Measurements from ENCODE around the gene ANKRD45.

The ANKRD45 gene, protein sequence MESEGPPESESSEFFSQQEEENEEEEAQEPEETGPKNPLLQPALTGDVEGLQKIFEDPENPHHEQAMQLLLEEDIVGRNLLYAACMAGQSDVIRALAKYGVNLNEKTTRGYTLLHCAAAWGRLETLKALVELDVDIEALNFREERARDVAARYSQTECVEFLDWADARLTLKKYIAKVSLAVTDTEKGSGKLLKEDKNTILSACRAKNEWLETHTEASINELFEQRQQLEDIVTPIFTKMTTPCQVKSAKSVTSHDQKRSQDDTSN

GRCh38 chr1:173669491-173669941, at the start of gene ANKRD45:
ANKRD45 (minus strand) TSS chr1:173669851; CDS start chr1:173659418, 10,433 bp downstream.
- TF ChIP-seq, protein P1, sequence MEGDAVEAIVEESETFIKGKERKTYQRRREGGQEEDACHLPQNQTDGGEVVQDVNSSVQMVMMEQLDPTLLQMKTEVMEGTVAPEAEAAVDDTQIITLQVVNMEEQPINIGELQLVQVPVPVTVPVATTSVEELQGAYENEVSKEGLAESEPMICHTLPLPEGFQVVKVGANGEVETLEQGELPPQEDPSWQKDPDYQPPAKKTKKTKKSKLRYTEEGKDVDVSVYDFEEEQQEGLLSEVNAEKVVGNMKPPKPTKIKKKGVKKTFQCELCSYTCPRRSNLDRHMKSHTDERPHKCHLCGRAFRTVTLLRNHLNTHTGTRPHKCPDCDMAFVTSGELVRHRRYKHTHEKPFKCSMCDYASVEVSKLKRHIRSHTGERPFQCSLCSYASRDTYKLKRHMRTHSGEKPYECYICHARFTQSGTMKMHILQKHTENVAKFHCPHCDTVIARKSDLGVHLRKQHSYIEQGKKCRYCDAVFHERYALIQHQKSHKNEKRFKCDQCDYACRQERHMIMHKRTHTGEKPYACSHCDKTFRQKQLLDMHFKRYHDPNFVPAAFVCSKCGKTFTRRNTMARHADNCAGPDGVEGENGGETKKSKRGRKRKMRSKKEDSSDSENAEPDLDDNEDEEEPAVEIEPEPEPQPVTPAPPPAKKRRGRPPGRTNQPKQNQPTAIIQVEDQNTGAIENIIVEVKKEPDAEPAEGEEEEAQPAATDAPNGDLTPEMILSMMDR (IDR thresholded peaks at IDR 0.05; ENCODE audit: borderline replicate concordance, control extremely low read depth, extremely low read depth, insufficient read depth, missing control alignments), result no peak
- DNase-seq (ENCODE audit: low spot score), result peak; percentile 33
- in situ Hi-C loops (cut with MboI; ENCODE audit: low sequenced_read_pairs, unreplicated experiment), result no loop called here

- TF ChIP-seq, protein P1 (IDR thresholded peaks at IDR 0.05; ENCODE audit: borderline replicate concordance, control extremely low read depth, extremely low read depth, insufficient read depth, missing control alignments), result no peak
- in situ Hi-C loops (cut with MboI; ENCODE audit: low sequenced_read_pairs, unreplicated experiment), result no loop called here
- DNase-seq (ENCODE audit: low spot score), result no peak
Observed at GRCh38 chr1:173717238-173717637, 47.6 kb upstream of the ANKRD45 start.

- in situ Hi-C loops (cut with MboI; ENCODE audit: low sequenced_read_pairs, unreplicated experiment), result no loop called here
- TF ChIP-seq, protein P1 (IDR thresholded peaks at IDR 0.05; ENCODE audit: borderline replicate concordance, control extremely low read depth, extremely low read depth, insufficient read depth, missing control alignments), result no peak
- DNase-seq (ENCODE audit: low spot score), result no peak
Observed at GRCh38 chr1:173715538-173715844, 45.8 kb upstream of the ANKRD45 start.

DNA sequence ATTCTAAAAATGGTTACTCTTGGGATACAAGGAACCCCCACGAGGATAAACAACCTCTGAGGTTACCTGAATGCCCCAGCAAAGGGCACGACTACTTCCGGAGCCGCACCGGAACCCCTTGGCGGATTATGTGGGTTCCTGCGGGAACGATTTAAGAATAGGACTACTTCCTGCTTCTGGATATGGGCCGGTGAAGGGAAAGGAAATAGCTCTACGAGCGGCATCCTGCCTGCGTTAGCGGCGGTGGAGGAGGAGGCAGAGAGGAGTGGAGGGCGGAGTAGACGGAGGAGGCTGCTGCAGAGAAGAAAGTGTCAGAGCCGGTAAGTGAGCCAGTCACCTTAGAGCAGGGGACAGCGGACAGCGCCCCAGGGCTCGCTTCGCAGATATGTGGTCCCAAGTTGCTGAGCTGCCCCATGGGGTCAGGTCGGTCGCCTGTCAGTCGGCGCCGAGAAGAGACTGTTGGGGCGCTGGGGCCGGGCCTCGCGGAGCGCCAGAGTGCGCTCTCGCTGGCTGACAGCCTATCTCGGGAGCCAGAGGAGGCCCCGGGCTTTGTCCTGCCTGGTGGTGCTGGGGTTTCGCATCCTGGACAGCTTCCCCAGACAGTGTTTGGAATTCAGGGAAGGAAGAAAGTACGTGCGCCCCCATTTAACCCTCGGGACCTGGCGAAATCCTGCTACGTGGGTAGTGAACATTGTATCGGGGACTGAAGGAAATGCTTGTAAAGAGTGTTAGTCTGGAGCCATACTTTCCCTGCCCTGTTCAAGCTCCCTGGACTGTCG, 45.3 kb upstream of the ANKRD45 start, which contains the start of gene KLHL20:
Gene KLHL20, plus strand, starts transcription at position 223 of the 779 bp plus-strand sequence. CDS start 1,063 bp downstream, outside the sequence.
- in situ Hi-C loops (cut with MboI; ENCODE audit: low sequenced_read_pairs, unreplicated experiment), result no loop called here
- DNase-seq (ENCODE audit: low spot score), result peak; percentile 85
- TF ChIP-seq, protein P1 (IDR thresholded peaks at IDR 0.05; ENCODE audit: borderline replicate concordance, control extremely low read depth, extremely low read depth, insufficient read depth, missing control alignments), result no peak

GRCh38 chr1:173714441-173714758, 44.7 kb upstream of the ANKRD45 start:
- TF ChIP-seq, protein P1 (IDR thresholded peaks at IDR 0.05; ENCODE audit: borderline replicate concordance, control extremely low read depth, extremely low read depth, insufficient read depth, missing control alignments), result no peak
- in situ Hi-C loops (cut with MboI; ENCODE audit: low sequenced_read_pairs, unreplicated experiment), result no loop called here
- no peak for DNase-seq (ENCODE audit: low spot score)

DNA sequence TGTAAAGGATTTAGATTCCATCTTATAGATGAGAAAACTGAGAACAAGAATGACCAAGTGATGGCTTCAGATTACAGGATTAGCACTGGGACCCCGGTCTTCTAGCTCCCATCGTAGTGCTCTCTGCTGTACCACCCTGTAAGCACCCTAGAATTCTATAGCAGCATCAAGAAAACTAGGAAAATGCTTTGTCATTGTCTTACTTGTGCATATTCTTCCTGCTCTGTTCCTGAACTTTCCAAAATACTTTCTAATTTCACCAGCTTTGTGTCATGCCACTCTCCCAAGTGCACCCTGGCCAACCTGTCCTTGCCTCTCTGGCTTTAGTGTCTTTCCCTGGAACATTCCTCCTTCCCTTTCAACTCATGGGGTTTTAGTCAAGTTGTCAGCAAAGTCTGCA, 39.1 kb upstream of the ANKRD45 start:
- TF ChIP-seq, protein P1 (IDR thresholded peaks at IDR 0.05; ENCODE audit: borderline replicate concordance, control extremely low read depth, extremely low read depth, insufficient read depth, missing control alignments), result no peak
- in situ Hi-C loops (cut with MboI; ENCODE audit: low sequenced_read_pairs, unreplicated experiment), result no loop called here
- DNase-seq (ENCODE audit: low spot score), result no peak

All from GM13976 (cell line).